GM06990 (cell line): ENCODE results near the gene TASL.

Source experiments
- DNase-seq: peaks from one replicate; pipeline ENCODE4 v3.0.0-alpha.2; 2011; ENCODE audit not compliant: insufficient read length; ENCODE audit errors: extremely low read depth
- H3K27me3 ChIP-seq: replicated peaks from 2 replicates; pipeline ENCODE4 v1.6.0; 2011; ENCODE audit warnings: low read length; ENCODE audit not compliant: control insufficient read depth, insufficient read depth
- H3K36me3 ChIP-seq: 2 replicates; pipeline ENCODE4 v1.5.1; 2011; ENCODE audit warnings: low read length; ENCODE audit not compliant: control insufficient read depth, insufficient read depth
- H3K4me3 ChIP-seq: replicated peaks from 2 replicates; pipeline ENCODE4 v1.5.1; 2011; ENCODE audit warnings: low read depth, mild to moderate bottlenecking, control low read depth, low read length
- TF ChIP-seq, protein P1 (sequence below): IDR thresholded peaks from 2 replicates; pipeline ENCODE4 v1.5.1; 2011; ENCODE audit warnings: low read length, control low read depth, mild to moderate bottlenecking, inconsistent platforms; ENCODE audit not compliant: insufficient read depth, poor library complexity, severe bottlenecking

TASL gene

GRCh38 chrX:30577362-30577991 lies at the start of gene TASL:
TSS of gene TASL (minus strand) at chrX:30577766. CDS start at chrX:30560355, 17,411 bp downstream.
- DNase-seq = peak; percentile 83
- peak within 1 kb of the TSS; percentile 56 for H3K4me3 ChIP-seq
- no peaks in the 10 kb centered on the region for H3K36me3 ChIP-seq
- no peaks in the 10 kb centered on the region for H3K27me3 ChIP-seq
- TF ChIP-seq, protein P1, sequence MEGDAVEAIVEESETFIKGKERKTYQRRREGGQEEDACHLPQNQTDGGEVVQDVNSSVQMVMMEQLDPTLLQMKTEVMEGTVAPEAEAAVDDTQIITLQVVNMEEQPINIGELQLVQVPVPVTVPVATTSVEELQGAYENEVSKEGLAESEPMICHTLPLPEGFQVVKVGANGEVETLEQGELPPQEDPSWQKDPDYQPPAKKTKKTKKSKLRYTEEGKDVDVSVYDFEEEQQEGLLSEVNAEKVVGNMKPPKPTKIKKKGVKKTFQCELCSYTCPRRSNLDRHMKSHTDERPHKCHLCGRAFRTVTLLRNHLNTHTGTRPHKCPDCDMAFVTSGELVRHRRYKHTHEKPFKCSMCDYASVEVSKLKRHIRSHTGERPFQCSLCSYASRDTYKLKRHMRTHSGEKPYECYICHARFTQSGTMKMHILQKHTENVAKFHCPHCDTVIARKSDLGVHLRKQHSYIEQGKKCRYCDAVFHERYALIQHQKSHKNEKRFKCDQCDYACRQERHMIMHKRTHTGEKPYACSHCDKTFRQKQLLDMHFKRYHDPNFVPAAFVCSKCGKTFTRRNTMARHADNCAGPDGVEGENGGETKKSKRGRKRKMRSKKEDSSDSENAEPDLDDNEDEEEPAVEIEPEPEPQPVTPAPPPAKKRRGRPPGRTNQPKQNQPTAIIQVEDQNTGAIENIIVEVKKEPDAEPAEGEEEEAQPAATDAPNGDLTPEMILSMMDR = no peak

- Histone ChIP-seq H3K27me3 (no peaks in the 10 kb centered on the region; the same call in 1 of the 2 replicates), H3K4me3 (no peak overlapping the region), H3K36me3 (no peaks in the 10 kb centered on the region)
- TF ChIP-seq, protein P1 = no peak
- no peak for DNase-seq
Observed at GRCh38 chrX:30626402-30626801, 48.8 kb upstream of the TASL start.

DNA sequence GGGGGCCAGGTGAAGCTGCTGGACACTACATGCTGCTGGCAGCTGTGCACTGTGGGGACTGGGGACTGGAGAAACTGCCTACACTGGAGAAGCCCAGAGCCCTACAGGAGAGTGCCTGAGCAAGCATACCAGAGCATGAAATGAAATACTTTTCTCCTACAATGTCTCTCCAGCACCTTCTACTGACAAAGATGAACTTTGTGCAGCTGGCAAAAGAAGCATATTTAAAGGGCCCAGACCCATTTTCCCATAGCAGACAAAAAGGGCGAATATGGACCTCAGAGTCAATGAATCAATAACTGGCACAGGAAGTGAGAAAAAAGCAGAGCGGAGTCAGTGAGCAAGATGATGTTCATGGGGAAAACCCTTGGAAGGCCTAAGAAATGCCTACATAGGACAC lies 44.8 kb upstream of the TASL start:
- Histone ChIP-seq H3K4me3 (no peak overlapping the region), H3K36me3 (no peaks in the 10 kb centered on the region), H3K27me3 (no peaks in the 10 kb centered on the region)
- no peak for DNase-seq
- TF ChIP-seq, protein P1 = no peak

- TF ChIP-seq, protein P1 = no peak
- Histone ChIP-seq H3K27me3 (no peaks in the 10 kb centered on the region), H3K4me3 (no peak overlapping the region), H3K36me3 (no peaks in the 10 kb centered on the region)
- DNase-seq = no peak
Observed at GRCh38 chrX:30620980-30621618, 43.5 kb upstream of the TASL start.

DNA sequence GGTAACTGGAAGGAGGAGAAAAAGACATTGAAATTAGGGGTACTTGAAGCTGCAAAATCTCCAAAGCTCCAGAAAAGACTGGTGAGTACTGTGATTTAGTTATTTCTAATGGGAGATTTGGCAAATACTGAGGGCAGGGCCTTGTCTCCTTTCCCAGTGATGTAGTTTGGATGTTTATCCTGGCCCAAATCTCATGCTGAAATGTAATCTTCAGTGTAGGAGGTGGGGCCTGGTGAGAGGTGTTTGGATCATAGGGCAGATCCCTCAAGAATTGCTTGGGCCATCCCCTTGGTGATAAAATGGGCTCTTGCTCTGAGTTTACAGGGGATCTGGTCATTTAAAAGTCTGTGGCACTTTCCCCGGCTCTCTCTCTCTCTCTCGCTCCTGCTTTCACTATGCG lies 42.6 kb upstream of the TASL start:
- no peak for DNase-seq
- H3K36me3 ChIP-seq = no peaks in the 10 kb centered on the region
- H3K27me3 ChIP-seq = no peaks in the 10 kb centered on the region
- no peak overlapping the region for H3K4me3 ChIP-seq
- TF ChIP-seq, protein P1 = no peak
